GM19452 (cell line): ENCODE measurements around the gene GRIK1.

Experiments
- ATAC-seq: cut with Tn5 transposase; IDR thresholded peaks from one replicate; pipeline ENCODE4 v1.9.1; 2021; ENCODE audit not compliant: unreplicated experiment

Gene GRIK1

GRCh38 chr21:29914326-29914725 is 25.5 kb downstream of the GRIK1 start:
- no peak for ATAC-seq

DNA sequence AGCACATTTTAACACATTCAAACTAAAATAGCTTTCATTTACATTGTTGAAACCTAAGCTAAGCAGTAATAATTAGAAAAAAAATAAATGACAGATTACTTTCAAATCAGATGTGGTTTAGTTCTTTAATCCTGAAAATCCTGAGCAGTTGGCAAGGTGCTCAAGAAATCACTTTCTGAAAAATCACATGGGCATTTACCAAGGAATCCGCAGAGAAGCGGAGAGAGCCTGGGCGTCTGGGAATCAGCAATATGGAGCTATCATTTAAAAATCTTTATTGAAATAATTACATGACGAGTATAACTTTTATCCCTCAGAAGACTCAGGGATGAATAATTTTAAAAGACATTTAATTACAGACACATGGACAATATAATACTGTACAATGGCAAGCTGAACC is 30.2 kb downstream of the GRIK1 start:
- no peak for ATAC-seq

DNA sequence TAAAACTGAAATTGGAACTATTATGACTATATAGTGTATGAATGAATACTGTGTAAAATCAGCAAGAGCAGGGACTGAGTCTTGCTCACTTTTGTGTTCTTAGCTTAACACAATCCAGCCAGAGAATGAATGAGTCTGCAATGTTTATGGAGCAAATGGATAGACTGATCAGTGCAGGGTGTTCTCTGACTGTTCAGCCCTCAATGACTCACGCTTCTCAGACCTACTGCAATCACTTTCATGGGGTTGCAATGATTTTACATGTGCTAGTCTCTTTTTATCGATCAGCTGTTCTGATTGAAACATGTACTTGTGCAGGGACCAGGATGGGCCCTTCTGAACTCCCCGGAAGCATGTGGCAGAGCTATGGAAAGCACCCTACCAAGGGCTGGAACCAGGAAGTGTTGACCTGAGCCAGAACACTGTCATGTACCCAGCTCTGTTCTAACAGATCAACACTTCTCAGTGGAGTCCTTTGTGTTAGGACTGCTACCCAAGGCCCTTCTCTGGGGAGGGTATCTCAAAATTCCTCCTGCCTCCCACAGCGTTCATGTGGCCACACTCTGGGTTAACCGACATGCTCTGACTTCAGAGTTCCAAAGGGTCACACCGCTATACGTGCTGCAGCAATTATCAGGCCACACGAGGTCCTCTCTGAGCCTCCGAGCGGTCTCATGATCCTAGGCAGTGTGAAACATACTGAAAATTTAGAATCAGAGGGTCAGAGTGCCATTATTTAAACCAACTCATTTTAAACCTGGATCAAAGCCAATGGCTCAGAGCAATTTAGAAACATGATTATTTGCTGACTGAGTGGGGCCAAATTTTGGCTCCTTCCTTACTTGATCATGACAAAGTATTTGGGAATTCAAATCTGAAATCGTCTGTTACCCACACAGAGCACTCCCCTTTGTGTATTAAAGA is 35.2 kb downstream of the GRIK1 start:
- ATAC-seq: no peak

GRCh38 chr21:29896884-29897283 is 42.9 kb downstream of the GRIK1 start:
- no peak for ATAC-seq

- ATAC-seq: no peak
Observed at GRCh38 chr21:29893687-29894086, 46.1 kb downstream of the GRIK1 start.

- no peak for ATAC-seq
Observed at GRCh38 chr21:29892379-29892778, 47.4 kb downstream of the GRIK1 start.

DNA sequence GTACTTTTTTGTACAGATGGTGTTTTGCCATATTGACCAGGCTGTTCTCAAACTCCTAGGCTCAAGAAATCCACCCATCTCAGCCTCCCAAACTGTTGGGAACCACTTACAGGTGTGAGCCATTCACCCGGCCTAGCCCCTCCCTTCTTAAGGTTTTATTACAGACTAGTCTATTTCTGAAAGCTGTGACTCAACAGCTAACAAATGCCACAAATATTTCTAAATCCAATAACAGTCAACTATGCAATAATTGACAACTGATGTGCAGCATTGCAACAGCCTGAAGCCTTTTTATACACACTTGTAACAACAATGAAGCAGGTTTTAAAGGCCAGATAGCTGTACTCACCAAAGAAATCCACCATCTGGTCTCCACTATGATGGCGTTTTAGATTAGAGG is 51.4 kb downstream of the GRIK1 start:
- ATAC-seq: no peak

DNA sequence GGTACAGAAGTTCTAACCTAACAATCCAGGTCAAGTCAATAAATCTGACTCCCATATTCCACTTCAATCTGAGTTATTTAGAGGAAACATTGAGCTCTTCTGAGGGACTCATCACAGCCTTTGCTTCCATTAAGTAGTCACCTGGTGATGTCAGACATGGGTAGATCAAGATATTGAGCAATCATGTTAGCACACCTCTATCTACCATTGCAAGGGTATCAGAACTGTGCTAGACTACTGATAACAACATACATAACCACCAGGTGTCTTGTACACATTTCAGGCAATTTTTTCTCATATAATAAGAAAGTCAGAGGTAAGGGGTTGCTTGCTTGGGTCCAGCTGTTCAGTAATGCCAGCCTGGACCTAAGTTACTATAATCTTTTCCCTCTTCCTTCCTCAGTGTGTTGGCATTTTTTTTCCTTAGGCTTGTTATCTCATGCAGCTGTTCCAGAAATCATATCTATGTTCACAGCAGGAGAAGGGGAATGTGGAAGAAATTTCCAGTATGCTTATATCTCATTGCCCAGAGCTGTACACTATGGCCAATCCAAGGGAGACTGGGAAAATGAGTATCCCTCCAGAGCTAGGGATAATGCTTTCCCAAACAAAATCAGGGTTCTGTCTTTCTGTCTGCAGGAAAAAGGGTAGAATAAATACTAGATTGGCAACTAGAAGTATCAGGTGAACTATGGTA is 52.3 kb downstream of the GRIK1 start:
- no peak for ATAC-seq

DNA sequence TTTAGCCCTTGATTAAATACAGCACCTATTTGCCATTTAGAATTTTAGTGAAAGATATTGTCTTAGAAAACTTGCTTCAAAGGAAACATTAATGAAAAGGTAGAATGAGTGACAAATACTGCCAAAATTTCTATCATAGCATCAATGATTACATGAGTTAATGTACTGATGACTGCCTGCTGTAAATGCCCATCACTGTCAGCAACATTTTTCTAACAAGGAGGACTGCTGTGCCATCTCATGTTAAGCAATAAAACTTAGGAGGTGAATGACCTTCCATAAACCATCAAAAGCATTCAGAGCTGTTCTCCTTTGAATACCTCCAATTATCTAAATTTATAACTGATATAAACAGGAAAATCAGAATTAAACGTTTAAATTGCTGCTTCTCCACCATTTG is 54.3 kb downstream of the GRIK1 start:
- no peak for ATAC-seq

GRCh38 chr21:29875873-29876272 is 63.9 kb downstream of the GRIK1 start:
- ATAC-seq: no peak

DNA sequence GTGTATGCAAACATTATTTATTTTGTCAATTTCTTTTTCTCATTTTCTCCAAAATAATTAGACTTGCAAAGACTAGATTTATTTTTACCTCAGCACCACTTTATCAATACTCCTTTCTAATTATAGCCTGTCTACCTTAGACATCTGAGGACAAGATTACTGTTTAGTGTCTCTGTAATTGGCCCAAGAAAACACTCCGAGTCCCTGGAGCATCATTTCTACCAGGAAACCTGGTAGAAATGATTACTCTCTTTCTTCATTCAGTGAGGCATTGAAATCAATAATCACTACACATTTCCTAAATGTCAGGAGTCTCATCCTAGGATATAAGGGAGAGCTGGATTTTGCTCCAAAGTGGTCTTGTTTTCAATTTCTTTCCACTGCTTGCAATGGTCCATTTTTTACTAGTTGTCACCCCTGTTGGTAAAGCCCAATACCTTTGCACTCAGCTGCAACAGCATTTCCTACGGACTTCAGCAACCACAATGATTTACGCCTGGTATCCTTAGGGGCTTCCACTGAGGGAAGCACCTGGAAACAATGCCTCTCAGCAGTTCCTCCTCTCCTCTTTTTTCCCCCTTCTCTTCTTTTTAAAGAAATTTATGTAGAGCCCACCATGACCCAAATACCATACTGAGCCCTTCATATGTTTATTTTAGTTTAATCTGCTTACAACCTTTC is 64.6 kb downstream of the GRIK1 start:
- ATAC-seq: no peak

- no peak for ATAC-seq
Observed at GRCh38 chr21:29873908-29874307, 65.9 kb downstream of the GRIK1 start.

DNA sequence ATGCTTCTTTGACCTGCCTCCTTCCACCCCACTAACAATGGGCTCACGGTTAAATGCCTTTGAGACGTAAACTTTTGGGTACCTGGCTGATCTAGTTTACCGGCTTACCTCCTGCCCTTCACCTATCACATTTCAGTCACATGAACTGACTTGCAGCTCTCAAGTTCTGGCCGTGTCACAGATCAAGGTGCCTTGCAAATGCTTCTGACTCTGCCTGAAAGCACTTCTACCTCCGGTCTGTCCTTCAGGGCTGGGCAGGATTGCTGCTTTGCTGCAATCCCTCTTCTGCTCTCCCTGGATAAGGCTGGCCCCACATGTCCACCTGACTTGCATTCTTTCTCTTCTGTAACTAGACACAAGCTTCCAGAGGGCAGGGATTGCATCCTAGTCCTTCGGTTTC is 69.0 kb downstream of the GRIK1 start:
- no peak for ATAC-seq

GRCh38 chr21:29867796-29868195 is 72.0 kb downstream of the GRIK1 start:
- ATAC-seq: no peak

DNA sequence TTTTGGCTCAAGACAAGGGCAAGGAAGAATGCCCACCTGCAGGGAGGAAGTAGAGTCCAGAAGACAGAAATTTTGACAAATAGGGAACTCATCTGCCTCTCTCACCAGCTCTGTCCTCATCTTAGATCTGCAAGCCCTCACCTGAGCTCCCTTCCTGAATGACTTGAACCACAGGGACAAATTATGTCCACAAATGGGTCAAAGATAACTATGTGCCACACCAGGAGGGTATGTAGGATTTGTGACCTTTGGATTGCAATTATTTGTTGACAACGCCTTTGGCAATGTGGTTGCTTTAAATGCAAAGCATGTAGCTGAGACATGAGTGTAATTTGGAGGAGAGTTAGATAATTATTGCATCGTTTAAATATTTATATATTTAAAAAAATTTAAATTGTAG is 79.5 kb downstream of the GRIK1 start:
- ATAC-seq: no peak

DNA sequence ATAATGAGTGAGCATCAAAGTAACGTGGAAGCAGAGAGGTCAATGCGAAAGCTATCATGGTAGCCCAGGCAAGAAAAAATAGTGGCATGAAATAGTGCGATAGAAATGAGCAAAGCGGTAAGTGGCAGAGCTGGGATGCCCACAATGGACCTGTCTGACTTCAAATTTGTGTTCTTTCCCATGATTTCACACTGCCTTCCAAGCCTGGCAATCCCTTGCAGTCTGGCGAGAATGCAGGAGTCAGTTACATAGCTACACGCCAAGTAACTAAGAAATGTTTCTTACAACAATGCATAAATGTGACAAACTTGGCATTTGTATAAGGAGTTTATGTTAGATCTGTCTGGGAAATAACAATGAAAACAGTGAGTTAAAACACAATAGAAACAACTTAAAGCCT is 82.6 kb downstream of the GRIK1 start:
- ATAC-seq: no peak

- ATAC-seq: no peak
Observed at GRCh38 chr21:29854795-29855194, 85.0 kb downstream of the GRIK1 start.

DNA sequence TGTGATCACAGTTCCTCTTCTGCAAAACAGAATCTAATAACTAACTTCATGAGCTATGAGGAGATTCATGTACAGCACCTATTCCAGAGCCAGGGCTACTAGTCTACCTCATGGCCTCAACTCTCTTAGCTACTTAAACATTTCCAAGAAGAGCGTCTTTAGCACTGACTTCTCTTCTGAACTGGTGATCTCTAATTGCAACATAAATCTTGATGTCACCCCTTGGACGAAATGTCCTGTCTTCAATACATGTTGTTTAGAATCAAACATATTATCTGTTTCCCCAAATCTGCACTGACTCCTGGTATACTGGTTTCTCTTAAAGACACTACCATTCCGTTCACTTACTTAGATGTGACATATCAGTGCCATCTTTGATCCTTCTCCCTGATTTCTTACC is 88.2 kb downstream of the GRIK1 start:
- ATAC-seq: no peak

GRCh38 chr21:29849735-29850176 is 90.0 kb downstream of the GRIK1 start:
- ATAC-seq: peak; percentile 98

- ATAC-seq: no peak
Observed at GRCh38 chr21:29843804-29844203, 96.0 kb downstream of the GRIK1 start.

GRCh38 chr21:29834617-29835016 is 105.2 kb downstream of the GRIK1 start:
- no peak for ATAC-seq

GRCh38 chr21:29832217-29832616 is 107.6 kb downstream of the GRIK1 start:
- ATAC-seq: no peak
